IPS-15b (cell line): ENCODE data around the gene OR8J3.
"Not testable (repeated sequence)": the region's sequence is repeated elsewhere in the genome, so short reads cannot be mapped to it uniquely, and the experiment has no call there.

Experiments
- H3K27me3 ChIP-seq: one replicate; pipeline ENCODE4 v1.6.1; 2013; ENCODE audit warnings: low read length; ENCODE audit not compliant: control insufficient read depth, insufficient read depth
- H3K36me3 ChIP-seq: one replicate; pipeline ENCODE4 v1.6.1; 2013; ENCODE audit warnings: low read length; ENCODE audit not compliant: control insufficient read depth, insufficient read depth
- H3K4me1 ChIP-seq: one replicate; pipeline ENCODE4 v1.6.1; 2013; ENCODE audit warnings: mild to moderate bottlenecking, low read length; ENCODE audit not compliant: control insufficient read depth, insufficient read depth
- H3K4me3 ChIP-seq: one replicate; pipeline ENCODE4 v1.5.1; 2013; ENCODE audit warnings: low read depth, low read length
- H3K9ac ChIP-seq: one replicate; pipeline ENCODE4 v1.6.1; 2013; ENCODE audit warnings: low read depth, mild to moderate bottlenecking, low read length
- H3K9me3 ChIP-seq: one replicate; pipeline ENCODE4 v1.6.1; 2013; ENCODE audit warnings: mild to moderate bottlenecking, low read length; ENCODE audit not compliant: control insufficient read depth, insufficient read depth

The OR8J3 gene

GRCh38 chr11:56140151-56140661 is at the start of gene OR8J3:
TSS of gene OR8J3 (minus strand) at chr11:56140201. CDS start at chr11:56137718, 2,483 bp downstream.
- Histone ChIP-seq H3K4me3 (no peak within 1 kb of the TSS), H3K4me1 (no peaks in the 10 kb centered on the region), H3K9ac (no peak within 1 kb of the TSS), H3K36me3 (no peaks in the 10 kb centered on the region), H3K9me3 (no peaks in the 10 kb centered on the region), H3K27me3 (no peaks in the 10 kb centered on the region)

GRCh38 chr11:56188602-56189001 is 48.6 kb upstream of the OR8J3 start:
- Histone ChIP-seq H3K36me3 (no peaks in the 10 kb centered on the region), H3K4me1 (no peaks in the 10 kb centered on the region), H3K4me3 (no peak overlapping the region), H3K9me3 (no peaks in the 10 kb centered on the region), H3K9ac (no peak overlapping the region), H3K27me3 (no peaks in the 10 kb centered on the region)

- H3K4me1 ChIP-seq = no peaks in the 10 kb centered on the region
- no peak overlapping the region for H3K9ac ChIP-seq
- H3K4me3 ChIP-seq = no peak overlapping the region
- H3K9me3 ChIP-seq = no peaks in the 10 kb centered on the region
- H3K27me3 ChIP-seq = no peaks in the 10 kb centered on the region
- H3K36me3 ChIP-seq = no peaks in the 10 kb centered on the region
Measured at GRCh38 chr11:56183459-56183858, 43.5 kb upstream of the OR8J3 start.

GRCh38 chr11:56176318-56176717 is 36.3 kb upstream of the OR8J3 start, which contains the start of gene OR5J2:
TSS of gene OR5J2 (plus strand) at chr11:56176618. CDS start at chr11:56176618, 0 bp downstream.
- no peaks in the 10 kb centered on the region for H3K27me3 ChIP-seq
- no peak within 1 kb of the TSS for H3K4me3 ChIP-seq
- H3K9ac ChIP-seq = no peak within 1 kb of the TSS
- no peaks in the 10 kb centered on the region for H3K9me3 ChIP-seq
- H3K36me3 ChIP-seq = no peaks in the 10 kb centered on the region
- no peaks in the 10 kb centered on the region for H3K4me1 ChIP-seq

GRCh38 chr11:56172256-56172830 is 32.3 kb upstream of the OR8J3 start:
- H3K4me1 ChIP-seq = no peaks in the 10 kb centered on the region
- no peak overlapping the region for H3K9ac ChIP-seq
- H3K27me3 ChIP-seq = no peaks in the 10 kb centered on the region
- H3K4me3 ChIP-seq = no peak overlapping the region
- H3K9me3 ChIP-seq = no peaks in the 10 kb centered on the region
- no peaks in the 10 kb centered on the region for H3K36me3 ChIP-seq

GRCh38 chr11:56163804-56164203 is 23.8 kb upstream of the OR8J3 start:
- Histone ChIP-seq H3K9me3 (no peaks in the 10 kb centered on the region), H3K27me3 (no peaks in the 10 kb centered on the region), H3K9ac (no peak overlapping the region)

GRCh38 chr11:56160217-56160616 is 20.2 kb upstream of the OR8J3 start, which contains the start of gene OR8K5:
TSS of gene OR8K5 (minus strand) at chr11:56160317. CDS start at chr11:56160317, 0 bp downstream.
- Histone ChIP-seq H3K36me3 (no peaks in the 10 kb centered on the region), H3K4me3 (no peak within 1 kb of the TSS), H3K27me3 (no peaks in the 10 kb centered on the region), H3K9me3 (no peaks in the 10 kb centered on the region), H3K4me1 (no peaks in the 10 kb centered on the region), H3K9ac (no peak within 1 kb of the TSS)

More at GRCh38 chr11:56163804-56164203, 23.8 kb upstream of the OR8J3 start:
- H3K4me1 ChIP-seq = no peaks in the 10 kb centered on the region
- no peak overlapping the region for H3K4me3 ChIP-seq
- no peaks in the 10 kb centered on the region for H3K36me3 ChIP-seq

GRCh38 chr11:56152333-56152732 is 12.3 kb upstream of the OR8J3 start:
- Histone ChIP-seq H3K36me3 (peaks cover 2% of the 10 kb centered on the region), H3K4me1 (no peaks in the 10 kb centered on the region), H3K4me3 (no peak overlapping the region), H3K9me3 (no peaks in the 10 kb centered on the region), H3K9ac (no peak overlapping the region), H3K27me3 (no peaks in the 10 kb centered on the region)

- Histone ChIP-seq H3K9ac (no peak overlapping the region), H3K9me3 (no peaks in the 10 kb centered on the region), H3K36me3 (peaks cover 2% of the 10 kb centered on the region), H3K4me3 (no peak overlapping the region), H3K4me1 (no peaks in the 10 kb centered on the region), H3K27me3 (no peaks in the 10 kb centered on the region)
Measured at GRCh38 chr11:56151376-56151775, 11.4 kb upstream of the OR8J3 start.

- not testable (repeated sequence) for H3K9ac ChIP-seq, H3K27me3 ChIP-seq, H3K4me3 ChIP-seq, H3K36me3 ChIP-seq, H3K4me1 ChIP-seq, H3K9me3 ChIP-seq
Measured at GRCh38 chr11:56143681-56144080, 3.7 kb upstream of the OR8J3 start.

GRCh38 chr11:56122073-56122472 is 17.9 kb downstream of the OR8J3 start, which contains the start of gene OR8H3:
TSS of gene OR8H3 (plus strand) at chr11:56122373. CDS start at chr11:56122373, 0 bp downstream.
- H3K36me3 ChIP-seq = no peaks in the 10 kb centered on the region
- H3K9ac ChIP-seq = no peak within 1 kb of the TSS
- H3K4me1 ChIP-seq = no peaks in the 10 kb centered on the region
- no peaks in the 10 kb centered on the region for H3K27me3 ChIP-seq
- no peaks in the 10 kb centered on the region for H3K9me3 ChIP-seq
- no peak within 1 kb of the TSS for H3K4me3 ChIP-seq

- Histone ChIP-seq H3K9me3 (no peaks in the 10 kb centered on the region), H3K4me1 (no peaks in the 10 kb centered on the region), H3K9ac (no peak within 1 kb of the TSS), H3K36me3 (no peaks in the 10 kb centered on the region), H3K27me3 (no peaks in the 10 kb centered on the region), H3K4me3 (no peak within 1 kb of the TSS)
Measured at GRCh38 chr11:56103210-56103737, 36.7 kb downstream of the OR8J3 start, which contains the start of gene OR8H2. TSS of gene OR8H2 (plus strand) at chr11:56103687. CDS start at chr11:56105043, 1,356 bp downstream.
